HEK293 (cell line): ENCODE results near the gene SHLD1.

Experiments used
- CTCF ChIA-PET: fragments of 350-600 bp; formaldehyde crosslinking; extraction: SDS; loops from one replicate; lab custom pipeline; 2021; ENCODE audit warnings: antibody characterized with exemption; lab: Yijun Ruan, JAX
- POLR2A ChIA-PET: fragments of 300-600 bp; formaldehyde crosslinking; extraction: SDS; loops from one replicate; lab custom pipeline; 2020; ENCODE audit warnings: antibody characterized with exemption, inconsistent platforms; lab: Yijun Ruan, JAX
- H3K27ac ChIP-seq: fragments of 200-500 bp; sonication (Bioruptor generic); 2 replicates; pipeline ENCODE4 v1.5.1; 2014; ENCODE audit warnings: low read depth, low read length, control low read depth, inconsistent platforms; ENCODE audit errors: extremely low read depth
- H3K36me3 ChIP-seq, 2 experiments: fragments of 200-500 bp in 1 of 2; sonication (Bioruptor generic) in 1 of 2; 1 replicate in 1 of 2; 2 replicates in 1 of 2; pipeline ENCODE4 v1.5.1; 2014 to 2017; ENCODE audit warnings: inconsistent platforms in 2 of 2, low read length in 2 of 2; ENCODE audit not compliant: control insufficient read depth in 2 of 2, insufficient read depth in 1 of 2
- H3K4me1 ChIP-seq: fragments of 200-500 bp; sonication (Bioruptor generic); 2 replicates; pipeline ENCODE4 v1.5.1; 2014; ENCODE audit warnings: mild to moderate bottlenecking, low read length, inconsistent platforms; ENCODE audit not compliant: control insufficient read depth, insufficient read depth
- H3K4me3 ChIP-seq: 2 replicates; pipeline ENCODE4 v1.5.1; 2011; ENCODE audit warnings: low read depth, mild to moderate bottlenecking, control low read depth, low read length, moderate library complexity
- H3K9me3 ChIP-seq: fragments of 200-500 bp; sonication (Bioruptor generic); 2 replicates; pipeline ENCODE4 v1.5.1; 2014; ENCODE audit warnings: low read depth, low read length, inconsistent platforms; ENCODE audit not compliant: control insufficient read depth, insufficient read depth
- BCL11A ChIP-seq: fragments of 450-650 bp; formaldehyde crosslinking; IDR thresholded peaks from 2 replicates; pipeline ENCODE4 v1.5.1; 2016; ENCODE audit warnings: low read depth, missing biosample characterization, missing genetic modification characterization
- ELK4 ChIP-seq: IDR thresholded peaks from 2 replicates; pipeline ENCODE4 v1.6.1; 2011; ENCODE audit warnings: mild to moderate bottlenecking, low read depth, low read length, borderline replicate concordance
- HOXA7 ChIP-seq: sonication (generic); formaldehyde crosslinking; IDR thresholded peaks from 2 replicates; pipeline ENCODE4 v1.8.1; 2022; ENCODE audit warnings: missing genetic modification reagents, borderline replicate concordance
- OSR2 ChIP-seq: fragments of 450-650 bp; formaldehyde crosslinking; IDR thresholded peaks from 2 replicates; pipeline ENCODE4 v1.5.1; 2016; ENCODE audit warnings: missing biosample characterization, missing genetic modification characterization
- PRDM6 ChIP-seq: fragments of 450-650 bp; formaldehyde crosslinking; IDR thresholded peaks from 2 replicates; pipeline ENCODE4 v1.5.1; 2017; ENCODE audit warnings: missing biosample characterization, missing genetic modification characterization
- RBAK ChIP-seq: fragments of 450-650 bp; formaldehyde crosslinking; IDR thresholded peaks from 2 replicates; pipeline ENCODE4 v1.5.1; 2016; ENCODE audit warnings: missing biosample characterization, missing genetic modification characterization
- SP2 ChIP-seq: fragments of 450-650 bp; formaldehyde crosslinking; IDR thresholded peaks from 2 replicates; pipeline ENCODE4 v1.5.1; 2016; ENCODE audit warnings: missing biosample characterization, missing genetic modification characterization
- ZBTB10 ChIP-seq: fragments of 450-650 bp; formaldehyde crosslinking; IDR thresholded peaks from 2 replicates; pipeline ENCODE4 v1.5.1; 2016; ENCODE audit warnings: missing biosample characterization, missing genetic modification characterization
- ZNF112 ChIP-seq: fragments of 450-650 bp; formaldehyde crosslinking; IDR thresholded peaks from 2 replicates; pipeline ENCODE4 v1.5.0; 2017; ENCODE audit warnings: missing biosample characterization, missing genetic modification characterization
- ZNF121 ChIP-seq: fragments of 450-650 bp; formaldehyde crosslinking; IDR thresholded peaks from 2 replicates; pipeline ENCODE4 v1.5.1; 2016; ENCODE audit warnings: missing biosample characterization, missing genetic modification characterization
- ZNF19 ChIP-seq: fragments of 450-650 bp; formaldehyde crosslinking; IDR thresholded peaks from 2 replicates; pipeline ENCODE4; 2016; ENCODE audit warnings: missing biosample characterization, missing genetic modification characterization, low read depth
- ZNF221 ChIP-seq: fragments of 450-650 bp; formaldehyde crosslinking; IDR thresholded peaks from 2 replicates; pipeline ENCODE4 v1.5.1; 2017; ENCODE audit warnings: missing biosample characterization, missing genetic modification characterization, borderline replicate concordance
- ZNF341 ChIP-seq: fragments of 450-650 bp; formaldehyde crosslinking; IDR thresholded peaks from 2 replicates; pipeline ENCODE4; 2016; ENCODE audit warnings: low read depth, missing biosample characterization, missing genetic modification characterization
- ZNF350 ChIP-seq: fragments of 450-650 bp; formaldehyde crosslinking; IDR thresholded peaks from 2 replicates; pipeline ENCODE4 v1.5.0; 2017; ENCODE audit warnings: missing biosample characterization, mild to moderate bottlenecking, missing genetic modification characterization
- ZNF354C ChIP-seq: fragments of 450-650 bp; formaldehyde crosslinking; IDR thresholded peaks from 2 replicates; pipeline ENCODE4 v1.5.1; 2016; ENCODE audit warnings: missing biosample characterization, missing genetic modification characterization, low read depth, borderline replicate concordance
- ZNF366 ChIP-seq: fragments of 450-650 bp; formaldehyde crosslinking; conservative IDR thresholded peaks from 2 replicates; pipeline ENCODE4 v1.5.1; 2016; ENCODE audit warnings: missing biosample characterization, missing genetic modification characterization
- ZNF391 ChIP-seq: fragments of 450-650 bp; formaldehyde crosslinking; IDR thresholded peaks from 2 replicates; pipeline ENCODE4 v1.5.1; 2016; ENCODE audit warnings: low read depth, missing biosample characterization, missing genetic modification characterization, borderline replicate concordance
- ZNF529 ChIP-seq: fragments of 450-650 bp; formaldehyde crosslinking; IDR thresholded peaks from 2 replicates; pipeline ENCODE4 v1.5.1; 2017; ENCODE audit warnings: missing genetic modification characterization, missing biosample characterization; ENCODE audit not compliant: insufficient replicate concordance
- ZNF560 ChIP-seq: fragments of 450-650 bp; formaldehyde crosslinking; IDR thresholded peaks from 2 replicates; pipeline ENCODE4 v1.5.1; 2017; ENCODE audit warnings: missing biosample characterization, missing genetic modification characterization, borderline replicate concordance
- ZNF600 ChIP-seq: fragments of 450-650 bp; formaldehyde crosslinking; IDR thresholded peaks from 2 replicates; pipeline ENCODE4 v1.5.1; 2016; ENCODE audit warnings: missing biosample characterization, missing genetic modification characterization
- ZNF629 ChIP-seq: fragments of 450-650 bp; formaldehyde crosslinking; IDR thresholded peaks from 2 replicates; pipeline ENCODE4 v1.5.1; 2017; ENCODE audit warnings: missing biosample characterization, missing genetic modification characterization
- ZNF792 ChIP-seq: fragments of 450-650 bp; formaldehyde crosslinking; IDR thresholded peaks from 2 replicates; pipeline ENCODE4 v1.5.1; 2016; ENCODE audit warnings: missing biosample characterization, missing genetic modification characterization
- ZNF837 ChIP-seq: fragments of 450-650 bp; formaldehyde crosslinking; IDR thresholded peaks from 2 replicates; pipeline ENCODE4 v1.5.1; 2016; ENCODE audit warnings: missing biosample characterization, missing genetic modification characterization
- ZNF843 ChIP-seq: fragments of 450-650 bp; formaldehyde crosslinking; IDR thresholded peaks from 2 replicates; pipeline ENCODE4 v1.5.1; 2016; ENCODE audit warnings: missing biosample characterization, missing genetic modification characterization
- ZSCAN16 ChIP-seq: fragments of 450-650 bp; formaldehyde crosslinking; IDR thresholded peaks from 2 replicates; pipeline ENCODE4 v1.5.1; 2016; ENCODE audit warnings: missing biosample characterization, missing genetic modification characterization
- ZSCAN30 ChIP-seq: fragments of 450-650 bp; IDR thresholded peaks from 2 replicates; pipeline ENCODE4 v1.5.1; 2018; ENCODE audit warnings: missing biosample characterization, mild to moderate bottlenecking, missing genetic modification characterization, moderate library complexity
- TF ChIP-seq, protein P1 (sequence below): fragments of 450-650 bp; formaldehyde crosslinking; IDR thresholded peaks from 2 replicates; pipeline ENCODE4 v1.5.1; 2016; ENCODE audit warnings: missing biosample characterization, missing genetic modification characterization, borderline replicate concordance
- TF ChIP-seq, protein P2 (sequence below): fragments of 450-650 bp; formaldehyde crosslinking; IDR thresholded peaks from 2 replicates; pipeline ENCODE4; 2016; ENCODE audit warnings: missing biosample characterization, missing genetic modification characterization

SHLD1 gene

DNA sequence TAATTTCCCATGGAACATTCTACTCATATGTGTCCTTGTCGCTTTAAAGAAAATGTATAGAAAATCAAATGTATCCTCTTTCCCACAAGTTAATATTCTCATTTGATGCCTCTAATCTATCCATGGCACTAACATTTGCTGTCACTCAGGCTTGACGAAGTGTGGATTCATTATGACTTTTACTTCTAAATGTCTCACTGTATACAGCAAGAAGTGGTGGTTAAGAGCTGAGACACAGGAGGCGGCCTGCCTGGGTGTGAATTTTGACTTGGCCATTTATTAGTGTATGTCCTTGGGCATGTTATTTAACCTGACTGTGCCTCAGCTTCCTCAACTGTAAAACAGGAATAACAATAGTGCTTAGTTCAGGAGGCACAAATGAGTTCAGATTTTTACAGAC, 130.1 kb downstream of the SHLD1 start:
- H3K36me3 ChIP-seq: no peaks in the 10 kb centered on the region
- no peak overlapping the region for H3K4me3 ChIP-seq
- no peak overlapping the region for H3K27ac ChIP-seq
- no peaks in the 10 kb centered on the region for H3K9me3 ChIP-seq
- ChIA-PET POLR2A (interaction anchor here (0.6 kb wide), 1 partner anchor 82 kb away, joined by 4 read pairs; no protein-coding TSS in a partner anchor), CTCF (interaction anchor here (0.6 kb wide), 2 partner anchors 18 to 50 kb away, joined by 4 to 5 read pairs; no protein-coding TSS in a partner anchor)
- H3K4me1 ChIP-seq: no peaks in the 10 kb centered on the region
- TF ChIP-seq ZNF843 (tag by site-specific recombination): no peak
- no peak for TF ChIP-seq ZSCAN30 (tag by site-specific recombination)
- TF ChIP-seq ZNF629 (tag by site-specific recombination): no peak
- no peak for TF ChIP-seq ZNF121
- TF ChIP-seq BCL11A: no peak
- no peak for TF ChIP-seq OSR2 (tag by site-specific recombination)
- TF ChIP-seq, protein P1, sequence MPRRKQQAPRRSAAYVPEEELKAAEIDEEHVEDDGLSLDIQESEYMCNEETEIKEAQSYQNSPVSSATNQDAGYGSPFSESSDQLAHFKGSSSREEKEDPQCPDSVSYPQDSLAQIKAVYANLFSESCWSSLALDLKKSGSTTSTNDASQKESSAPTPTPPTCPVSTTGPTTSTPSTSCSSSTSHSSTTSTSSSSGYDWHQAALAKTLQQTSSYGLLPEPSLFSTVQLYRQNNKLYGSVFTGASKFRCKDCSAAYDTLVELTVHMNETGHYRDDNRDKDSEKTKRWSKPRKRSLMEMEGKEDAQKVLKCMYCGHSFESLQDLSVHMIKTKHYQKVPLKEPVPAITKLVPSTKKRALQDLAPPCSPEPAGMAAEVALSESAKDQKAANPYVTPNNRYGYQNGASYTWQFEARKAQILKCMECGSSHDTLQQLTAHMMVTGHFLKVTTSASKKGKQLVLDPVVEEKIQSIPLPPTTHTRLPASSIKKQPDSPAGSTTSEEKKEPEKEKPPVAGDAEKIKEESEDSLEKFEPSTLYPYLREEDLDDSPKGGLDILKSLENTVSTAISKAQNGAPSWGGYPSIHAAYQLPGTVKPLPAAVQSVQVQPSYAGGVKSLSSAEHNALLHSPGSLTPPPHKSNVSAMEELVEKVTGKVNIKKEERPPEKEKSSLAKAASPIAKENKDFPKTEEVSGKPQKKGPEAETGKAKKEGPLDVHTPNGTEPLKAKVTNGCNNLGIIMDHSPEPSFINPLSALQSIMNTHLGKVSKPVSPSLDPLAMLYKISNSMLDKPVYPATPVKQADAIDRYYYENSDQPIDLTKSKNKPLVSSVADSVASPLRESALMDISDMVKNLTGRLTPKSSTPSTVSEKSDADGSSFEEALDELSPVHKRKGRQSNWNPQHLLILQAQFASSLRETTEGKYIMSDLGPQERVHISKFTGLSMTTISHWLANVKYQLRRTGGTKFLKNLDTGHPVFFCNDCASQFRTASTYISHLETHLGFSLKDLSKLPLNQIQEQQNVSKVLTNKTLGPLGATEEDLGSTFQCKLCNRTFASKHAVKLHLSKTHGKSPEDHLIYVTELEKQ: no peak
- TF ChIP-seq, protein P2, sequence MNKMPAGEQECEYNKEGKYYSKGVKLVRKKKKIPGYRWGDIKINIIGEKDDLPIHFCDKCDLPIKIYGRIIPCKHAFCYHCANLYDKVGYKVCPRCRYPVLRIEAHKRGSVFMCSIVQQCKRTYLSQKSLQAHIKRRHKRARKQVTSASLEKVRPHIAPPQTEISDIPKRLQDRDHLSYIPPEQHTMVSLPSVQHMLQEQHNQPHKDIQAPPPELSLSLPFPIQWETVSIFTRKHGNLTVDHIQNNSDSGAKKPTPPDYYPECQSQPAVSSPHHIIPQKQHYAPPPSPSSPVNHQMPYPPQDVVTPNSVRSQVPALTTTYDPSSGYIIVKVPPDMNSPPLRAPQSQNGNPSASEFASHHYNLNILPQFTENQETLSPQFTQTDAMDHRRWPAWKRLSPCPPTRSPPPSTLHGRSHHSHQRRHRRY (tag by site-specific recombination): no peak
- TF ChIP-seq ZNF221 (tag by site-specific recombination): no peak
- no peak for TF ChIP-seq ZNF529 (tag by site-specific recombination)
- no peak for TF ChIP-seq ZNF19
- no peak for TF ChIP-seq ZNF560 (tag by site-specific recombination)
- no peak for TF ChIP-seq ZSCAN16 (tag by site-specific recombination)
- no peak for TF ChIP-seq ZNF112 (tag by site-specific recombination)
- TF ChIP-seq HOXA7 (CRISPR knock-in tag): no peak
- no peak for TF ChIP-seq ZNF354C (tag by site-specific recombination)
- TF ChIP-seq ZNF350 (tag by site-specific recombination): no peak
- no peak for TF ChIP-seq ELK4
- no peak for TF ChIP-seq SP2 (tag by site-specific recombination)
- TF ChIP-seq, all 188 proteins: peak for 0

GRCh38 chr20:5881703-5882102, 131.5 kb downstream of the SHLD1 start:
- POLR2A ChIA-PET: no interaction called here
- Histone ChIP-seq H3K36me3 (no peaks in the 10 kb centered on the region), H3K4me1 (no peaks in the 10 kb centered on the region), H3K4me3 (no peak overlapping the region), H3K9me3 (no peaks in the 10 kb centered on the region), H3K27ac (no peak overlapping the region)
- CTCF ChIA-PET: interaction anchor here (0.5 to 0.8 kb wide), 3 partner anchors 25 to 353 kb away, joined by 3 to 4 read pairs (median 4); no protein-coding TSS in a partner anchor
- no peak for TF ChIP-seq ZNF366 (tag by site-specific recombination)
- TF ChIP-seq ZBTB10: no peak
- no peak for TF ChIP-seq PRDM6 (tag by site-specific recombination)
- TF ChIP-seq ZNF837: no peak
- TF ChIP-seq RBAK: no peak
- TF ChIP-seq ZNF391: no peak
- no peak for TF ChIP-seq ZNF792 (tag by site-specific recombination)
- no peak for TF ChIP-seq ZNF341
- TF ChIP-seq ZNF600 (tag by site-specific recombination): no peak
